G401 (cell line): Measurements from ENCODE around the gene LEPROT. TPM values are rescaled to one million over a fixed set of nuclear protein-coding genes. Genes with fewer than 3 reads are reported as not detected.

ENCODE experiments used
- DNase-seq: peaks from one replicate; pipeline ENCODE4 v3.0.0-alpha.2; 2015; ENCODE audit warnings: low spot score
- in situ Hi-C: cut with HindIII; loops from 2 replicates; pipeline ENCODE4 v1.10.0; 2016; ENCODE audit warnings: low sequenced_read_pairs, mixed read lengths
- total RNA-seq: library from RNA; depleted of rRNA; stranded (reverse); fragments of >200 nt; shearing (Covaris generic); gene quantifications from 2 replicates; pipeline ENCODE4 v1.2.3, GENCODE V29; 2014; rRNA removed

Gene LEPROT
- total RNA-seq, 1 experiment from 2014 or later: 18.0 TPM

- DNase-seq: no peak
- in situ Hi-C loops: no loop called here
Measured at GRCh38 chr1:65467536-65467935, 47.1 kb downstream of the LEPROT start.

- no peak for DNase-seq
- in situ Hi-C loops: no loop called here
Measured at GRCh38 chr1:65469126-65469888, 48.8 kb downstream of the LEPROT start.

- DNase-seq: no peak
- in situ Hi-C loops: no loop called here
Measured at GRCh38 chr1:65469889-65470340, 49.4 kb downstream of the LEPROT start.

GRCh38 chr1:65470766-65471165 is 50.3 kb downstream of the LEPROT start:
- no peak for DNase-seq
- in situ Hi-C loops: no loop called here

- in situ Hi-C loops: no loop called here
- DNase-seq: no peak
Measured at GRCh38 chr1:65471213-65471833, 50.9 kb downstream of the LEPROT start.

GRCh38 chr1:65471861-65472332 is 51.4 kb downstream of the LEPROT start:
- in situ Hi-C loops: no loop called here
- no peak for DNase-seq

- DNase-seq: no peak
- in situ Hi-C loops: no loop called here
Measured at GRCh38 chr1:65476327-65476726, 55.9 kb downstream of the LEPROT start.

GRCh38 chr1:65477414-65478378 is 57.2 kb downstream of the LEPROT start:
- in situ Hi-C loops: no loop called here
- DNase-seq: no peak

GRCh38 chr1:65478379-65479026 is 58.0 kb downstream of the LEPROT start:
- in situ Hi-C loops: no loop called here
- no peak for DNase-seq

GRCh38 chr1:65479554-65480204 is 59.2 kb downstream of the LEPROT start:
- in situ Hi-C loops: no loop called here
- no peak for DNase-seq

GRCh38 chr1:65480684-65481405 is 60.4 kb downstream of the LEPROT start:
- no peak for DNase-seq
- in situ Hi-C loops: no loop called here

GRCh38 chr1:65483993-65484754 is 63.7 kb downstream of the LEPROT start:
- no peak for DNase-seq
- in situ Hi-C loops: no loop called here

Other genes with a start within 250 kb of the LEPROT start
- gene DNAJC6, start 111.1 kb upstream of the LEPROT start, total RNA-seq: 1.4 and 2.5 TPM in 2 replicates
- gene LEPR, start within 50 bp of the LEPROT start, total RNA-seq: 4.1 and 4.4 TPM in 2 replicates